HCT116 (cell line): ENCODE results near the gene TMEM119. TPM values are rescaled to one million over a fixed set of nuclear protein-coding genes. Genes with fewer than 3 reads are reported as not detected.

Experiments used
- ATAC-seq: fragments of 200-7000 bp; cut with Tn5 transposase; 2 replicates; pipeline ENCODE4 v1.9.1; 2020; ENCODE audit warnings: mild to moderate bottlenecking, moderate library complexity
- BruUV-seq: library from RNA; stranded (reverse); fragments of 400-500 nt; replicated peaks from 2 replicates; lab custom pipeline; 2021; lab: Mats Ljungman, UMichigan
- CTCF ChIA-PET: fragments of 300-600 bp; sonication (Branson Sonifier 250); formaldehyde crosslinking; loops from one replicate; lab custom pipeline; 2021; ENCODE audit warnings: antibody characterized with exemption; lab: Charles Lee
- POLR2A ChIA-PET: fragments of 300-600, 350-600 bp; sonication (Branson Sonifier 250); formaldehyde crosslinking; loops from one replicate; lab custom pipeline; 2021; ENCODE audit warnings: antibody characterized with exemption; lab: Charles Lee
- RAD21 ChIA-PET, 2 experiments: fragments of 300-600 bp; sonication (Branson Sonifier 250); formaldehyde crosslinking; loops; one replicate each; lab custom pipeline; 2023; ENCODE audit warnings: low total read pairs in 2 of 2; ENCODE audit not compliant: uncharacterized antibody in 2 of 2, unreplicated experiment in 2 of 2, low non-redundant PET in 1 of 2; lab: Charles Lee
- DNase-seq: peaks from one replicate; pipeline ENCODE4 v3.0.0-alpha.2; 2010; ENCODE audit warnings: low read depth, low spot score
- H2AFZ ChIP-seq: fragments of 200-600 bp; shearing (Covaris generic), sonication (generic); 2 replicates; pipeline ENCODE4 v1.6.1; 2017; ENCODE audit warnings: low read depth, mixed run types, mixed read lengths, antibody characterized with exemption, low read length; ENCODE audit not compliant: poor library complexity, severe bottlenecking
- H3K27ac ChIP-seq: 2 replicates; pipeline ENCODE4 v1.5.1; 2012; ENCODE audit warnings: low read depth, low read length
- H3K27me3 ChIP-seq: fragments of 200-600 bp; sonication (generic); 2 replicates; pipeline ENCODE4 v1.6.1; 2016; ENCODE audit warnings: mixed run types, low read length, mixed read lengths; ENCODE audit not compliant: insufficient read depth
- H3K36me3 ChIP-seq, 2 experiments: fragments of 200-500 bp in 1 of 2; fragments of 200-600 bp in 1 of 2; sonication (Bioruptor generic) in 1 of 2; sonication (generic) in 1 of 2; 2 replicates each; pipeline versions ENCODE4 v1.5.1 to v1.6.1; 2014 to 2016; ENCODE audit warnings: low read length in 2 of 2, inconsistent platforms in 1 of 2, mixed read lengths in 1 of 2, mixed run types in 1 of 2; ENCODE audit not compliant: insufficient read depth in 2 of 2, control insufficient read depth in 1 of 2
- H3K4me1 ChIP-seq, 2 experiments: fragments of 200-600 bp in 1 of 2; sonication (generic) in 1 of 2; 2 replicates each; pipeline versions ENCODE4 v1.5.1 to v1.6.1; 2012 to 2017; ENCODE audit warnings: low read length in 2 of 2, inconsistent platforms in 1 of 2, mild to moderate bottlenecking in 1 of 2, mixed read lengths in 1 of 2, mixed run types in 1 of 2, moderate library complexity in 1 of 2; ENCODE audit not compliant: insufficient read depth in 2 of 2, control insufficient read depth in 1 of 2
- H3K4me2 ChIP-seq: fragments of 200-600 bp; sonication (generic); 2 replicates; pipeline ENCODE4 v1.6.1; 2017; ENCODE audit warnings: mixed run types, low read length, mixed read lengths
- H3K4me3 ChIP-seq, 2 experiments: fragments of 200-600 bp in 1 of 2; sonication (generic) in 1 of 2; replicated peaks in 1 of 2; 2 replicates each; pipeline ENCODE4 v1.5.1; 2011 to 2016; ENCODE audit warnings: low read length in 2 of 2, control low read depth in 1 of 2, low read depth in 1 of 2, mild to moderate bottlenecking in 1 of 2, mixed read lengths in 1 of 2, mixed run types in 1 of 2
- H3K79me2 ChIP-seq: fragments of 200-600 bp; sonication (generic); 2 replicates; pipeline ENCODE4 v1.6.1; 2017; ENCODE audit warnings: mild to moderate bottlenecking, mixed run types, low read length, moderate library complexity, mixed read lengths; ENCODE audit not compliant: insufficient read depth
- H3K9ac ChIP-seq: fragments of 200-600 bp; sonication (generic); 2 replicates; pipeline ENCODE4 v1.6.1; 2016; ENCODE audit warnings: low read length, mixed read lengths
- H3K9me2 ChIP-seq: fragments of 200-600 bp; sonication (generic), shearing (Covaris generic); 2 replicates; pipeline ENCODE4 v1.6.1; 2017; ENCODE audit warnings: mixed run types, mild to moderate bottlenecking, moderate library complexity; ENCODE audit not compliant: insufficient read depth
- H3K9me3 ChIP-seq, 2 experiments: fragments of 200-500 bp in 1 of 2; fragments of 200-600 bp in 1 of 2; sonication (Bioruptor generic) in 1 of 2; sonication (generic) in 1 of 2; 2 replicates each; pipeline ENCODE4 v1.6.1; 2014 to 2017; ENCODE audit warnings: low read length in 2 of 2, mixed read lengths in 2 of 2, inconsistent platforms in 1 of 2, low read depth in 1 of 2, mild to moderate bottlenecking in 1 of 2, mixed run types in 1 of 2, moderate library complexity in 1 of 2; ENCODE audit not compliant: control insufficient read depth in 1 of 2, insufficient read depth in 1 of 2
- H4K20me1 ChIP-seq: fragments of 200-600 bp; sonication (generic), shearing (Covaris generic); 2 replicates; pipeline ENCODE4 v1.6.1; 2017; ENCODE audit warnings: mixed run types, mild to moderate bottlenecking, moderate library complexity; ENCODE audit not compliant: insufficient read depth
- CEBPB ChIP-seq: IDR thresholded peaks from 2 replicates; pipeline ENCODE4 v1.6.1; 2012; ENCODE audit warnings: low read depth
- ELF1 ChIP-seq: IDR thresholded peaks from 2 replicates; pipeline ENCODE4 v1.6.1; 2012; ENCODE audit warnings: low read depth, borderline replicate concordance
- EZH2phosphoT487 ChIP-seq: fragments of 200-600 bp; IDR thresholded peaks from 2 replicates; pipeline ENCODE4 v1.6.1; 2018; ENCODE audit warnings: antibody characterized with exemption, borderline replicate concordance
- FOSL1 ChIP-seq: IDR thresholded peaks from 2 replicates; pipeline ENCODE4 v1.6.1; 2012; ENCODE audit warnings: low read depth
- MAX ChIP-seq: IDR thresholded peaks from 2 replicates; pipeline ENCODE4 v1.6.1; 2012
- POLR2A ChIP-seq: IDR thresholded peaks from 2 replicates; pipeline ENCODE4 v1.7.0; 2011; ENCODE audit warnings: borderline replicate concordance; ENCODE audit not compliant: insufficient read depth, insufficient read length; ENCODE audit errors: extremely low read depth
- ZBTB33 ChIP-seq: IDR thresholded peaks from 2 replicates; pipeline ENCODE4 v1.6.1; 2011; ENCODE audit warnings: mild to moderate bottlenecking, low read length, moderate library complexity; ENCODE audit not compliant: insufficient replicate concordance; ENCODE audit errors: extremely low read depth
- intact Hi-C: fragments of 100-400 bp; cut with micrococcal nuclease; formaldehyde crosslinking; loops from 2 replicates; pipeline ENCODE4 v1.10.0; 2022
- total RNA-seq: library from RNA; stranded (reverse); gene quantifications from one replicate; pipeline ENCODE4 v1.2.1, GENCODE V29; 2021; ENCODE audit not compliant: unreplicated experiment

The TMEM119 gene
- total RNA-seq, 1 experiment from 2014 or later = not detected

- intact Hi-C loops = no loop called here
- Histone ChIP-seq H3K9me2 (no peaks in the 10 kb centered on the region), H3K4me1 (peaks cover 0 to 13% of the 10 kb centered on the region in 2 experiments; a peak in 2 of 4 replicates), H3K36me3 (no peaks in the 10 kb centered on the region), H4K20me1 (no peaks in the 10 kb centered on the region), H3K27me3 (no peaks in the 10 kb centered on the region), H3K27ac (no peak overlapping the region), H3K9ac (no peak overlapping the region), H3K9me3 (peaks cover 0 to under 1% of the 10 kb centered on the region in 2 experiments; a peak in 1 of 4 replicates), H3K4me3 (no peak overlapping the region), H3K79me2 (no peaks in the 10 kb centered on the region), H2AFZ (no peak overlapping the region), H3K4me2 (no peak overlapping the region)
- ChIA-PET RAD21 (no interaction called here), CTCF (no interaction called here), POLR2A (no interaction called here)
- TF ChIP-seq FOSL1 = no peak
- TF ChIP-seq POLR2A = no peak
- TF ChIP-seq MAX = no peak
- no peak for TF ChIP-seq ELF1
- no peak for TF ChIP-seq ZBTB33
- no TSS peak for BruUV-seq
- DNase-seq (no peak), ATAC-seq (no peak)
Measured at GRCh38 chr12:108621161-108621560, 23.3 kb upstream of the TMEM119 start.

GRCh38 chr12:108620236-108620879 is 22.5 kb upstream of the TMEM119 start:
- no peak for ATAC-seq
- Histone ChIP-seq H3K4me2 (no peak overlapping the region), H3K79me2 (no peaks in the 10 kb centered on the region), H3K9ac (no peak overlapping the region), H4K20me1 (no peaks in the 10 kb centered on the region), H3K9me3 (peaks cover 0 to 6% of the 10 kb centered on the region in 2 experiments; a peak in 1 of 4 replicates), H3K27me3 (no peaks in the 10 kb centered on the region), H2AFZ (no peak overlapping the region), H3K27ac (no peak overlapping the region), H3K9me2 (no peaks in the 10 kb centered on the region), H3K36me3 (no peaks in the 10 kb centered on the region), H3K4me3 (no peak overlapping the region), H3K4me1 (peaks cover 0 to 13% of the 10 kb centered on the region in 2 experiments; a peak in 2 of 4 replicates)
- intact Hi-C loops = no loop called here
- BruUV-seq = no TSS peak
- ChIA-PET POLR2A (interaction anchor here (0.7 kb wide), 1 partner anchor 11 kb away, joined by 3 read pairs; no protein-coding TSS in a partner anchor), CTCF (interaction anchor here (1.3 to 2.9 kb wide), 2 partner anchors 58 to 108 kb away, joined by 3 to 13 read pairs; partner anchors contain the start of gene ISCU), RAD21 (no interaction called here)
- TF ChIP-seq CEBPB = no peak
- no peak for TF ChIP-seq ZBTB33
- no peak for TF ChIP-seq EZH2phosphoT487
- DNase-seq = no peak
